NCI-H2196 (cell line): ENCODE data around the gene KLK11.

Experiments
- DNase-seq: peaks from one replicate; lab custom pipeline; 2025; ENCODE audit not compliant: unreplicated experiment; lab: John Stamatoyannopoulos, UW

Gene KLK11

DNA sequence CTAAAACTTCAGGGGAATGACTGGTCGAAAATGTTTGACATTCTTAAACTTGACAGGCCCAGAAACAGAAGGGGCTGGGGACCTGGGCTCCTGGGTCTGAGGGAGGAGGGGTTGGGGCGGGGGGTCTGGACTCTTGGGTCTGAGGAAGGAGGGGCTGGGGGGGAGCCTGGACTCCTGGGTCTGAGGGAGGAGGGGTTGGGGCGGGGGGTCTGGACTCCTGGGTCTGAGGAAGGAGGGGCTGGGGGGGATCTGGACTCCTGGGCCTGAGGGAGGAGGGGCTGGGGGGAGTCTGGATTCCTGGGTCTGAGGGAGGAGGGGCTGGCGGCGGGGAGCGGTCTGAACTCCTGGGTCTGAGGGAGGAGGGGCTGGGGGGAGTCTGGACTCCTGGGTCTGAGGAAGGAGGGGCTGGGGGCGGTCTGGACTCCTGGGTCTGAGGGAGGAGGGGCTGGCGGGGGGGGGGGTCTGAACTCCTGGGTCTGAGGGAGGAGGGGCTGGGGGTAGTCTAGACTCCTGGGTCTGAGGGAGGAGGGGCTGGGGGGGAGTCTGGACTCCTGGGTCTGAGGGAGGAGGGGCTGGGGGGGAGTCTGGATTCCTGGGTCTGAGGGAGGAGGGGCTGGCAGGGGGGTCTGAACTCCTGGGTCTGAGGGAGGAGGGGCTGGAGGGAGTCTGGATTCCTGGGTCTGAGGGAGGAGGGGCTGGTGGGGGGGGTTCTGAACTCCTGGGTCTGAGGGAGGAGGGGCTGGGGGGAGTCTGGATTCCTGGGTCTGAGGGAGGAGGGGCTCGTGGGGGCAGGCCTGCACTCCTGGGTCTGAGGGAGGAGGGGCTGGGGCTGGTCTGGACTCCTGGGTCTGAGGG is 51.5 kb downstream of the KLK11 start:
- DNase-seq = no peak

DNA sequence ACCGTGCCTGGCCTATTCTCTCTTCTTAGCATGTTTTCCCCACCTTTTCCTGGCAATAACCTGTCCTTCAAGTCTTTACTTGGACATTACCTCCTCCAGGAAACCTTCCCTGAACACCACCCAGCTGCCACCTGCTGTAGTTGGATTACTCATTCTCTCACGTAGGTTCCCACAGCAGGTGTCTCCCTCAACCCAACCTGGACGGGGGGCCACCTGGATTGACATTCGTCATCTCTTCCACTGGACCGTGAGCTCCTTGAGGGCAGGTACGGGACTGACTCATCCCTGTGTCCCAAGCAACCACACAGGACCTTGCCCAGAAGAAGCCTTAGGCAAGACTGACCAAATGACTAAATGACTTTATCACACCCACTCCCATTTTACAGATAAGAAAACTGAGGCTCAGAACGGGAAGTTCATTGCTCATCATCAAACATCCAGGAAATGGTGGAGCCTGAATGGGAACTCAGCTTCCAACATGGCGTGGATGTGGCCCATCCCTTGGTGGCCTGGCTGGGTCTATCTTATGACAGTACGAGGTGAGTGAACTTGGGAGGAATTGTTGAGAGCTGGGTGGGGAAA is 53.5 kb downstream of the KLK11 start:
- DNase-seq = no peak
